Measurements from ENCODE around the gene CT47A1. TPM values are rescaled to one million over a fixed set of nuclear protein-coding genes. Genes with fewer than 3 reads are reported as not detected.
"Not testable (repeated sequence)": the region's sequence is repeated elsewhere in the genome, so short reads cannot be mapped to it uniquely, and the experiment has no call there.

The CT47A1 gene
- not detected for polyA plus RNA-seq

DNA sequence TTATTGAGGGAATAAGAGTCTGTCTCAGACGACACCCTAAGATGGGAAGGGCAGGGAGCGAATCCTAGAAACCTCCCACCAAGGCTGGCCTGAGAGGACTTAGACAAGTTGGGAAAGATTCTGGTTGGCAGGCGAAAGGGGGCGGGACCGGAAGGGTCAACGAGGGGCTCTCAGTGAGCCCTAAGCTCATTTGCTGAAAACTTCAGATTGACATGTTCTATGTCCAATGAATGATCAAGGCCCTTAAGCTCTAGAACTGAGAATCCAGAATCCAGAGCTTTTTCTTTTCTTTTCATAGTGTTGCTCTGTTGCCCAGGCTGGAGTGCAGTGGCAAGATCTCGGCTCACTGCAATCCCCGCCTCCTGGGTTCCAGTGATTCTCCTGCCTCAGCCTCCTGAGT is at the start of gene CT47A1:
Gene CT47A1 (minus strand): TSS at position 101 of the 400 bp plus-strand sequence. CDS start 231 bp downstream, outside the sequence.
- not testable (repeated sequence) for H3K36me3 Mint-ChIP-seq; H3K27ac Mint-ChIP-seq; H3K9me3 Mint-ChIP-seq; DNase-seq; H3K4me1 Mint-ChIP-seq; H3K27me3 Mint-ChIP-seq (ENCODE audit: low read depth in 3 of 3); H3K4me3 Mint-ChIP-seq

DNA sequence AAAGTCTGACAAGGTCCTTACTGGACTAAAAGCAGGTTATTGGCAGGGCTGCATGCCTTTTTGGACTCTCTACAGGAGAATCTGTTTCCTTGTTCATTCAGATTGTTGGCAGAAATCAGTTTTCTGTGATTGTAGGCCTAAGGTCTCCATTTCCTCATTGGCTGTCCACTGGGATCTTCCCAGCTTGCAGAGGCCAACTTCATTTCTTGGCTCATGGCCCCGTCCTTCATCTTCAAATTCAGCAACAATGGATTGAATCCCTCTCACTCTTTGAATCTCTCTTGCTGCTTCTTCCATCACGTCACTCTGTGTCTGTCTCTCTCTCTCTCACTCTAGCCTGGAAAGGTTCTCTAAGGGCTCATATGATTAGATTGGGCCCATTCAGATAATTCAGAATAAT is 47.0 kb upstream of the CT47A1 start:
- Mint-ChIP-seq H3K4me1 (no peaks in the 10 kb centered on the region), H3K9me3 (no peaks in the 10 kb centered on the region), H3K27me3 (ENCODE audit: low read depth in 3 of 3) (peaks cover 0 to 3% (median 0%) of the 10 kb centered on the region in 3 donors), H3K27ac (no peak overlapping the region), H3K4me3 (no peak overlapping the region), H3K36me3 (no peaks in the 10 kb centered on the region)
- DNase-seq: no peak

DNA sequence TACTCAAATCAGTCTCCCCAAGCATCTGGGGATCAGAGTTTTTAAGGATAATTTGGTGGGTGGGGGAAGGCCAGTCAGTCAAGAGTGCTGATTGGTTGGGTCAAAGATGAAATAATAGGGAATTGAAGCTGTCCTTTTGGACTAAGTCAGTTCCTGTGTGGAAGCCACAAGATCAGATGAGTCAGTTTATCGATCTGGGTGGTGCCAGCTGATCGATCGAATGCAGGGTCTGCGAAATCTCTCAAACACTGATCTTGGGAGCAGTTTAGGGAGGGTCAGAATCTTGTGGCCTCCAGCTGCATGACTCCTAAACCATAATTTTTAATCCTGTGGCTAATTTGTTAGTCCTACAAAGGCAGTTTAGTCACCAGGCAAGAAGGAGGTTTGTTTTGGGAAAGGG is 44.5 kb upstream of the CT47A1 start:
- no peaks in the 10 kb centered on the region for H3K9me3 Mint-ChIP-seq
- H3K4me3 Mint-ChIP-seq: no peak overlapping the region
- no peak overlapping the region for H3K27ac Mint-ChIP-seq
- H3K27me3 Mint-ChIP-seq (ENCODE audit: low read depth in 3 of 3): peaks cover 0 to 3% (median 0%) of the 10 kb centered on the region in 3 donors
- H3K36me3 Mint-ChIP-seq: no peaks in the 10 kb centered on the region
- DNase-seq: no peak
- H3K4me1 Mint-ChIP-seq: no peaks in the 10 kb centered on the region

DNA sequence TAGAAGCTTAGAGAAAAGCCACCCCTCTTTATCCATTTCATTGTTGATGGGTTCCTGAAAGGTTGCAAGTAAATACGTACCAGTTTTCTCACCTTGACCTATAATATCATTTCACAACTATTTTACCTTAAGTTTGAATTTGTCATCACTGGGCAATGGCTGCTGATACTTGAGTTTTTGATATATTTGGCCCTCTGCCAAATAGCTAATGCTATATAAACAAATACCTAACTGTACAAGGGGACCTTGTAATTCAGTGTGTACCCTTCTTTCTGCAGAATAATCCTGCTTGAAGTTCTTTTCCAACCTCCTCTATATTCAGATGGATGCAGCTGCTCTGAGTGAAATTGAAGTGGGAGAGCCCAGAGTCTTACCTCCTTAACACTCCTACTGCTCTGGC is 42.9 kb upstream of the CT47A1 start:
- Mint-ChIP-seq H3K9me3 (no peaks in the 10 kb centered on the region), H3K27me3 (ENCODE audit: low read depth in 3 of 3) (peaks cover 0 to 3% (median 0%) of the 10 kb centered on the region in 3 donors), H3K4me3 (no peak overlapping the region), H3K27ac (no peak overlapping the region), H3K4me1 (no peaks in the 10 kb centered on the region), H3K36me3 (no peaks in the 10 kb centered on the region)
- DNase-seq: no peak

DNA sequence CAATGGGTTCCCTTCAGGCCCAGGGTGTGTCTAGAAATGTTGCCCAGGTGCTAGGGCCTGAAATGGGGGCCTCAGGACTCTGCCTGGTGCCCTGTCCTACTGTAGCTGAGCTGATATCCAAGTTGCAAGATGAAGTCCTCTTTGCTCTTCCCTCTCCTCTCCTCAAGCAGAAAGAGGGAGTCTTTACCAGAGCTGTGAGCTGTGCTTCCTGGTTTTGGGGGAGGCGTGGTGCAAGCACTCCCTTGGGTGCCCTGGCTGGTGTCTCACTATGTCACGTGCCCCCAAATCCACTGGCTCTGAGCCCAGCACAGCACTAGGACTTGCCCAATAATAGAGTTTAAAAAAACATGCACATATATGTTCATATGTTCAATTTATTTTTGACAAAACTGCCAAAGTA is 29.3 kb upstream of the CT47A1 start:
- Mint-ChIP-seq H3K36me3 (no peaks in the 10 kb centered on the region), H3K4me3 (no peak overlapping the region), H3K4me1 (no peaks in the 10 kb centered on the region), H3K9me3 (peaks cover 0 to 10% (median 0%) of the 10 kb centered on the region in 6 donors), H3K27me3 (ENCODE audit: low read depth in 3 of 3) (peaks cover 0 to 7% (median 0%) of the 10 kb centered on the region in 3 donors), H3K27ac (no peak overlapping the region)
- no peak for DNase-seq

DNA sequence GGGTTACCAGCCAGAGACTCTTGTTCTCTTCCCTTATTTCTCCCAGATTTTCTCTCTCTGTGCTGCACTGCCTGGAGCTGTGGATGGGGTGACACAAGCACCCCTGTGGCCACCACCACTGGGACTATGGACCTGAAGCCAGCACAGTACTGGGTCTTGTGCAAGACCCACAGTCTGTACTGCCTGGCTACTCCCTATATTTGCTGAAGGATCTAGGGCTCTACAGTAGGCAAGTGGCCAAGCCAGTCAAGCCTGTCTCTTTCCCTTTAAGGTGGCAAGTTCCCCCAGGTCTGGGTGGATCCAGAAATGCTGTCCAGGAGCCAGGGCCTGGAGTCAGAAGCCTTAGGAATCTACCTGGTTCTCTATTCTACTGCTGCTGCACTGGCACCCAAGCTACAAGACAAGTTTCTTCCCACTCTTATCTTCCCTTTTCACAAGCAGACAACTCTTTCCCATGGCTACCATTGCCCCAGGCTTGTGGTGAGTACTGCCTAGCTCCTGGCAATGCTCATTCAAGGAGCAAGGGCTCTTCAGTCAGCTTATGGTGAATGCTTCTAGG is 28.4 kb upstream of the CT47A1 start:
- Mint-ChIP-seq H3K4me3 (no peak overlapping the region), H3K27me3 (ENCODE audit: low read depth in 3 of 3) (peaks cover 0 to 7% (median 0%) of the 10 kb centered on the region in 3 donors), H3K27ac (no peak overlapping the region), H3K36me3 (no peaks in the 10 kb centered on the region), H3K9me3 (peaks cover 0 to 10% (median 0%) of the 10 kb centered on the region in 6 donors), H3K4me1 (no peaks in the 10 kb centered on the region)
- DNase-seq: no peak

DNA sequence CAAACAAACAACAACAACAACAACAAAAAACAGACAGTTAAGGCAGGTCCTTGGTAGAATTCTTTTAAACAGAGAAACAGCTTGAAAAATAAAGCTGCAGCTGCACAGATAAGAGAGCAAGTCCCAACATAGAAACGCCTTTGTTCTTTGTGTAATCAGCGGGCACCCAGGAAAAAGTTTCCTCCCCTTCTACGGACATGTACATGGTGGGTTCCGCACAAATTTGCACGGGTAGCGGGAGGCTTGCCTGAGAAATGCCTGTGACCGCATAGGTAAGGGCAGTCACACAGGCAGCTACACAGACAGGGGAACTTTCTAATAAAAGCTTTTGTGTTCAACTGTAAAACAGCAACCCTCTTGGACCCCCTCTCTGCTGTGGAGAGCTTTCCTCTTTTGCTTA is 25.7 kb upstream of the CT47A1 start:
- Mint-ChIP-seq H3K4me1 (no peaks in the 10 kb centered on the region), H3K36me3 (no peaks in the 10 kb centered on the region), H3K4me3 (no peak overlapping the region), H3K27me3 (ENCODE audit: low read depth in 3 of 3) (peaks cover 0 to 12% (median 0%) of the 10 kb centered on the region in 3 donors), H3K9me3 (peaks cover 0 to 10% (median 0%) of the 10 kb centered on the region in 6 donors), H3K27ac (no peak overlapping the region)
- DNase-seq: no peak

DNA sequence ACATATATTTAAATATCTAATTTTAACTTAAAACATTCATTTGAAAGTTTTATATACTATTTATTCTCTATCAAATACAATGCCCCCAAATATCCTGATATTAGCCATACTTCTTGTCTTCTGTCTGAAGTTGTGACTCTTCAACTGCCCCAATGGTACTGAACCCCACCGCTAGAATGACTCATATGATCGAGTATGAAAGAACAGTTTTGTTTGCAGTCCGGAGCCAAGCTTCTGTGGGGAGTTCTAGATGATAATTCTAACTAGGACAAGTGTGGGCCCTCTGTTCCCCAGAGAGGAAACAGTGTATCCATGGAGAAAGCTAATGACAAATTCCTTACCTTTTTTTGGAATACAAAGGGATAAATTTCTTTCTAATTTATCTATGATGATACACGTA is 24.7 kb upstream of the CT47A1 start:
- Mint-ChIP-seq H3K27ac (no peak overlapping the region), H3K27me3 (ENCODE audit: low read depth in 3 of 3) (peaks cover 0 to 12% (median 0%) of the 10 kb centered on the region in 3 donors), H3K4me1 (no peaks in the 10 kb centered on the region), H3K9me3 (peaks cover 0 to 10% (median 0%) of the 10 kb centered on the region in 6 donors), H3K36me3 (no peaks in the 10 kb centered on the region), H3K4me3 (no peak overlapping the region)
- DNase-seq: no peak

DNA sequence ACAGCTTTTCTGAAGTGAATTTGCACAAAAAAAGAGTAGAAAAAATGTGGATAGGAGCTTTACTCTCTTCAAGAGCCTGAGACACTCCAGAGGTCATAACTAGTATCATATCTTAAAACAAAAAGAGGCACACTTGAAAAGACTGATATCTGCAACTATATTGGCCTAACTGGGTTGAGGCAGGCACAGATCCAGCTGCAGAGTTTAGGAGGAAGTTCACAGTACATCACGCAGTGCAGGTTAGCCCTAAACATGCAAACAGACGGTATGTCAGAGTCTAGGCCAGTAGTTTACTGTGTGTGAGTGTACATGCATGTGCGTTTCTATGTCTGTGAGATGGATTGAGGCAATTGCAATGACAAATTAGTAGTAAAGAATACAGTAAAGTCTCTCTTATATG is 24.2 kb upstream of the CT47A1 start:
- H3K9me3 Mint-ChIP-seq: peaks cover 0 to 10% (median 0%) of the 10 kb centered on the region in 6 donors
- no peak for DNase-seq
- no peaks in the 10 kb centered on the region for H3K36me3 Mint-ChIP-seq
- no peak overlapping the region for H3K4me3 Mint-ChIP-seq
- H3K27ac Mint-ChIP-seq: no peak overlapping the region
- peaks cover 0 to 12% (median 0%) of the 10 kb centered on the region in 3 donors for H3K27me3 Mint-ChIP-seq (ENCODE audit: low read depth in 3 of 3)
- H3K4me1 Mint-ChIP-seq: no peaks in the 10 kb centered on the region

DNA sequence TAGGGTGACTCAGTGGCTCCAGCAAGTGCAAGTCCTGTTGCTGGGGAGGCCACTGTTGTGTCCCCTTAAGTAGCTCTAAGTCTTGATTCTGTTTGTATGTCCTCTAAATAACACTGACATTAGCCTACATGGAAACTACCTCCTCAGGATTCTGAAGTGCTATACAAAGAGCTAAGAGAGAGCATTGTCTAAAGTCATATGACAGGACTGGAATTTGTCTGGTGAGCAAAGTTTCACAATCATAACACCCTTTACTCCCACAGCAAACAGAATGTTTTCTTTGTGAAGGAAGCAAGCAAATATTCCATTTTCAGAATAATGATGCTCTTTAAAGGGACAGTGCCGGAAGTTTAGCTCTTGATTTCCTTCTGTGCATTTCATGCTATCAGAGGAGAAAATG is 23.4 kb upstream of the CT47A1 start:
- H3K27ac Mint-ChIP-seq: no peak overlapping the region
- no peak for DNase-seq
- no peak overlapping the region for H3K4me3 Mint-ChIP-seq
- peaks cover 0 to 7% (median 0%) of the 10 kb centered on the region in 6 donors for H3K9me3 Mint-ChIP-seq
- H3K4me1 Mint-ChIP-seq: no peaks in the 10 kb centered on the region
- H3K27me3 Mint-ChIP-seq (ENCODE audit: low read depth in 3 of 3): peaks cover 0 to 8% (median 0%) of the 10 kb centered on the region in 3 donors
- H3K36me3 Mint-ChIP-seq: no peaks in the 10 kb centered on the region

DNA sequence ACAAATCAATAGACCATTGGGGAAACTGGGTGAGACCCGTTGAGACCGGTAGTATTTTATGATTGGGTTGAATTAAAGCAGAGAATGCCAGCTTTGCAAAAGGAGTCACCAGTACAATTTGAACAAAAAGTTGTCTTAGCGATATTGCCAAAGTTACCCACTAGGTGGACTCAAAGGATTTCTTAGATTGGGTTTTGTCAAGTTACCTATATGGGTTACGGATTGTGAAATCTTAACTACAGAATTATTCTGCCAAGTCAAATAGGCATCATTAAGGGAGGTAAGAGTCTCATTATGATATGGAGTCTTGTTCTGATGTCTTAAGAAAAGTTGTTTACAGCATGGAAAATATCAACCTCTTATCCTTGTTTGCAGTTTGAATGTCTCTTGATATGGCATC is 15.0 kb upstream of the CT47A1 start:
- H3K9me3 Mint-ChIP-seq: no peaks in the 10 kb centered on the region
- no peak overlapping the region for H3K27ac Mint-ChIP-seq
- no peak for DNase-seq

DNA sequence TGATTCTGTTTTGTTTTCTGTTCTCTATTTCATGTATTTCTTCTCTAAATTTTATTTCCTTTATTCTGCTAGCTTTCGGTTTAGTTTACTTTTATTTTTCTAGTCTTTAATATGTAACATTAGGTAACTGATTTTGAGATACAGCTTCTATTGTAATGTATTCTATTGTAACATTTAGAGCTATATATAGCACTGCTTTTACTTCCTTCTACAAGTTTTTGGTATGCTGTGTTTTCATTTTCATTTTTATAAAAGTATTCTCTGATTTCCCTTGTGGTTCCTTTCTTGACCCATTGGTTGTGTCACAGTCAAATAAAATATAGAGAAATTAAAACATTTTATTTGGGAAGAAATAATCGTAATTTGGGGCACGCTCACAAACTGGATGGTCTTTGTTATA is 13.9 kb upstream of the CT47A1 start:
- H3K4me3 Mint-ChIP-seq: no peak overlapping the region
- no peak for DNase-seq
- H3K4me1 Mint-ChIP-seq: no peaks in the 10 kb centered on the region
- H3K27ac Mint-ChIP-seq: no peak overlapping the region
- H3K9me3 Mint-ChIP-seq: peaks cover 0 to 3% (median 0%) of the 10 kb centered on the region in 6 donors
- H3K27me3 Mint-ChIP-seq (ENCODE audit: low read depth in 3 of 3): peaks cover 0 to 2% (median under 1%) of the 10 kb centered on the region in 3 donors
- no peaks in the 10 kb centered on the region for H3K36me3 Mint-ChIP-seq

More for the DNA sequence above, 15.0 kb upstream of the CT47A1 start:
- Mint-ChIP-seq H3K4me3 (no peak overlapping the region), H3K27me3 (ENCODE audit: low read depth in 3 of 3) (peaks cover 0 to 2% (median 0%) of the 10 kb centered on the region in 3 donors), H3K4me1 (no peaks in the 10 kb centered on the region), H3K36me3 (no peaks in the 10 kb centered on the region)

DNA sequence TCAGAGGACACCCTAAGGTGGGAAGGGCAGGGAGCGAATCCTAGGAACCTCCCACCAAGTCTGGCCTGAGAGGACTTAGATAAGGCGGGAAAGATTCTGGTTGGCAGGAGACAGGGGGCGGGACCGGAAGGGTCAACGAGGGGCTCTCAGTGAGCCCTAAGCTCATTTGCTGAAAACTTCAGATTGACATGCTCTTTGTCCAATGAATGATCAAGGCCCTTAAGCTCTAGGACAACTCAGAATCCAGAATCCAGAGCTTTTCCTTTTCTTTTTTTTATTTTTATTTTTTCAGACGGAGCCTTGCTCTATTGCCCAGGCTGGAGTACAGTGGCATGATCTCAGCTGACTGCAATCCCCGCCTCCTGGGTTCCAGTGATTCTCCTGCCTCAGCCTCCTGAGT is 29.1 kb downstream of the CT47A1 start, which contains the start of gene CT47A7:
Gene CT47A7 (minus strand): TSS at position 101 of the 400 bp plus-strand sequence. CDS start 255 bp downstream, outside the sequence.
- H3K27ac Mint-ChIP-seq; H3K36me3 Mint-ChIP-seq; DNase-seq; H3K27me3 Mint-ChIP-seq (ENCODE audit: low read depth in 3 of 3); H3K4me3 Mint-ChIP-seq; H3K9me3 Mint-ChIP-seq; H3K4me1 Mint-ChIP-seq: not testable (repeated sequence)

All from immature natural killer cell (primary cell).